Panc1 (cell line): ENCODE measurements around the gene IRF2. TPM values are rescaled to one million over a fixed set of nuclear protein-coding genes. Genes with fewer than 3 reads are reported as not detected.

ENCODE experiments used
- ATAC-seq: fragments of 200-7000 bp; cut with Tn5 transposase; 2 replicates; pipeline ENCODE4 v1.9.1; 2020; ENCODE audit warnings: mild to moderate bottlenecking, moderate library complexity
- BruUV-seq: library from RNA; stranded (reverse); fragments of 400-500 nt; replicated peaks from 2 replicates; lab custom pipeline; 2021; lab: Mats Ljungman, UMichigan
- CTCF ChIA-PET: fragments of 300-600 bp; sonication (Branson Sonifier 250); formaldehyde crosslinking; loops from one replicate; lab custom pipeline; 2022; ENCODE audit warnings: antibody characterized with exemption; lab: Charles Lee
- POLR2A ChIA-PET: fragments of 300-600 bp; sonication (Branson Sonifier 250); formaldehyde crosslinking; loops from one replicate; lab custom pipeline; 2022; ENCODE audit warnings: antibody characterized with exemption; lab: Charles Lee
- DNase-seq: peaks from one replicate; pipeline ENCODE4 v3.0.0-alpha.2; 2010; ENCODE audit warnings: low read depth, low spot score
- H3K27ac ChIP-seq: 2 replicates; pipeline ENCODE4 v1.5.1; 2011; ENCODE audit warnings: mild to moderate bottlenecking, low read length, inconsistent platforms
- H3K27me3 ChIP-seq: fragments of 200-500 bp; sonication (Bioruptor generic); 2 replicates; pipeline ENCODE4 v1.6.0; 2014; ENCODE audit warnings: low read length, inconsistent platforms; ENCODE audit not compliant: control insufficient read depth, insufficient read depth
- H3K36me3 ChIP-seq: fragments of 200-500 bp; sonication (Bioruptor generic); 2 replicates; pipeline ENCODE4 v1.5.1; 2014; ENCODE audit warnings: inconsistent platforms, mild to moderate bottlenecking, low read length, moderate library complexity; ENCODE audit not compliant: control insufficient read depth, insufficient read depth
- H3K4me1 ChIP-seq: 2 replicates; pipeline ENCODE4 v1.5.1; 2011; ENCODE audit warnings: inconsistent platforms, mild to moderate bottlenecking, low read length, moderate library complexity; ENCODE audit not compliant: control insufficient read depth, insufficient read depth
- H3K4me3 ChIP-seq, 2 experiments: 2 replicates each; pipeline ENCODE4 v1.5.1; 2011 to 2012; ENCODE audit warnings: low read depth in 2 of 2, low read length in 2 of 2, mild to moderate bottlenecking in 2 of 2, inconsistent platforms in 1 of 2, moderate library complexity in 1 of 2
- H3K9me3 ChIP-seq: fragments of 200-500 bp; sonication (Bioruptor generic); 2 replicates; pipeline ENCODE4 v1.5.1; 2014; ENCODE audit warnings: low read depth, mild to moderate bottlenecking, inconsistent platforms, low read length, moderate library complexity; ENCODE audit not compliant: control insufficient read depth, insufficient read depth
- CTCF ChIP-seq: fragments of 450-650 bp; IDR thresholded peaks from 2 replicates; pipeline ENCODE4 v1.5.1; 2017; ENCODE audit warnings: mild to moderate bottlenecking
- POLR2AphosphoS5 ChIP-seq: IDR thresholded peaks from 2 replicates; pipeline ENCODE4 v1.6.1; 2012; ENCODE audit warnings: mild to moderate bottlenecking, low read depth, low read length, moderate library complexity
- REST ChIP-seq, 2 experiments: IDR thresholded peaks; 2 replicates each; pipeline ENCODE4 v1.6.1; 2011 to 2012; ENCODE audit warnings: low read depth in 2 of 2, control low read depth in 1 of 2, low read length in 1 of 2, mild to moderate bottlenecking in 1 of 2, moderate library complexity in 1 of 2; ENCODE audit not compliant: insufficient read depth in 1 of 2
- SIN3A ChIP-seq: IDR thresholded peaks from 2 replicates; pipeline ENCODE4 v1.6.1; 2012; ENCODE audit warnings: low read depth, mild to moderate bottlenecking, low read length, moderate library complexity, borderline replicate concordance; ENCODE audit not compliant: insufficient read depth
- TCF7L2 ChIP-seq: IDR thresholded peaks from 2 replicates; pipeline ENCODE4 v1.6.1; 2011; ENCODE audit warnings: mild to moderate bottlenecking, low read depth, low read length, inconsistent platforms
- in situ Hi-C: cut with HindIII; loops from 2 replicates; pipeline ENCODE4 v1.10.0; 2016; ENCODE audit warnings: low sequenced_read_pairs, low pct_unique_long_range_greater_than_20kb
- intact Hi-C: fragments of 100-400 bp; cut with micrococcal nuclease; formaldehyde crosslinking; loops from one replicate; pipeline ENCODE4 v1.10.0; 2022; ENCODE audit not compliant: unreplicated experiment
- total RNA-seq: library from RNA; stranded (reverse); gene quantifications from one replicate; pipeline ENCODE4 v1.2.1, GENCODE V29; 2021; ENCODE audit not compliant: unreplicated experiment

IRF2 gene
- total RNA-seq, 1 experiment from 2014 or later, result 16.2 TPM

GRCh38 chr4:184432127-184432922, 42.0 kb downstream of the IRF2 start:
- Histone ChIP-seq H3K36me3 (no peaks in the 10 kb centered on the region), H3K27me3 (no peaks in the 10 kb centered on the region), H3K4me1 (no peaks in the 10 kb centered on the region), H3K4me3 (no peak overlapping the region), H3K9me3 (no peaks in the 10 kb centered on the region), H3K27ac (no peak overlapping the region)
- intact Hi-C loops (no loop called here), in situ Hi-C loops (no loop called here)
- CTCF ChIA-PET, result no interaction called here
- ATAC-seq (no peak), DNase-seq (no peak)
- POLR2A ChIA-PET, result no interaction called here
- TF ChIP-seq CTCF (no peak), TCF7L2 (no peak), REST (IDR thresholded peaks at IDR 0.05; ENCODE audit: insufficient read depth in 1 of 2, low read depth in 2 of 2, low read length in 1 of 2) (no peak)
- BruUV-seq, result no TSS peak

- ChIA-PET CTCF (no interaction called here), POLR2A (no interaction called here)
- Histone ChIP-seq H3K36me3 (no peaks in the 10 kb centered on the region), H3K27me3 (no peaks in the 10 kb centered on the region), H3K27ac (no peak overlapping the region), H3K4me1 (no peaks in the 10 kb centered on the region), H3K9me3 (no peaks in the 10 kb centered on the region), H3K4me3 (no peak overlapping the region)
- intact Hi-C loops (no loop called here), in situ Hi-C loops (no loop called here)
- DNase-seq (no peak), ATAC-seq (no peak)
- no TSS peak for BruUV-seq
- TF ChIP-seq SIN3A (no peak), CTCF (no peak), REST (IDR thresholded peaks at IDR 0.05; ENCODE audit: insufficient read depth in 1 of 2, low read depth in 2 of 2, low read length in 1 of 2) (no peak), POLR2AphosphoS5 (no peak), TCF7L2 (no peak)
Measured at GRCh38 chr4:184430163-184430562, 44.2 kb downstream of the IRF2 start.
